GM12878 (cell line): ENCODE results near the gene PLXNC1. TPM values are rescaled to one million over a fixed set of nuclear protein-coding genes. Genes with fewer than 3 reads are reported as not detected.

Source experiments
- ATF7 ChIP-seq: fragments of 450-650 bp; IDR thresholded peaks from 2 replicates; pipeline ENCODE4 v1.6.1; 2016; ENCODE audit warnings: low read depth, mild to moderate bottlenecking
- EGR1 ChIP-seq, 2 experiments: IDR thresholded peaks; 1 replicate in 1 of 2; 2 replicates in 1 of 2; pipeline ENCODE4 v1.6.1; 2011 to 2012; ENCODE audit warnings: low read depth in 2 of 2, low read length in 2 of 2, borderline replicate concordance in 1 of 2, mild to moderate bottlenecking in 1 of 2, moderate library complexity in 1 of 2
- HCFC1 ChIP-seq: fragments of 150-350 bp; IDR thresholded peaks from 2 replicates; pipeline ENCODE4 v1.6.1; 2014; ENCODE audit warnings: low read length
- MTA2 ChIP-seq: fragments of 450-650 bp; IDR thresholded peaks from 2 replicates; pipeline ENCODE4 v1.6.1; 2016; ENCODE audit warnings: low read depth, mild to moderate bottlenecking, moderate library complexity
- NKRF ChIP-seq: fragments of 450-650 bp; conservative IDR thresholded peaks from 2 replicates; pipeline ENCODE4 v1.6.1; 2017; ENCODE audit warnings: mild to moderate bottlenecking, moderate library complexity
- PKNOX1 ChIP-seq: fragments of 450-650 bp; IDR thresholded peaks from 2 replicates; pipeline ENCODE4 v1.6.1; 2016; ENCODE audit warnings: mild to moderate bottlenecking
- RELB ChIP-seq: fragments of 450-650 bp; IDR thresholded peaks from 2 replicates; pipeline ENCODE4 v1.6.1; 2017; ENCODE audit warnings: low read depth, mild to moderate bottlenecking, moderate library complexity
- SKIL ChIP-seq: fragments of 450-650 bp; IDR thresholded peaks from 2 replicates; pipeline ENCODE4 v1.6.1; 2017; ENCODE audit warnings: mild to moderate bottlenecking, low read depth, inconsistent platforms; ENCODE audit not compliant: poor library complexity, severe bottlenecking
- TBL1XR1 ChIP-seq: IDR thresholded peaks from 2 replicates; pipeline ENCODE4 v1.6.1; 2012; ENCODE audit warnings: low read depth, low read length, improper control_type of control experiment
- ZNF24 ChIP-seq: fragments of 450-650 bp; IDR thresholded peaks from 2 replicates; pipeline ENCODE4 v1.6.1; 2017; ENCODE audit warnings: antibody characterized with exemption, mild to moderate bottlenecking
- ZNF592 ChIP-seq: fragments of 450-650 bp; IDR thresholded peaks from 2 replicates; pipeline ENCODE4 v1.6.1; 2017; ENCODE audit warnings: mild to moderate bottlenecking, moderate library complexity
- ZNF687 ChIP-seq: fragments of 450-650 bp; IDR thresholded peaks from 2 replicates; pipeline ENCODE4 v1.6.1; 2017; ENCODE audit warnings: mild to moderate bottlenecking, moderate library complexity
- polyA plus RNA-seq, 11 experiments: library from polyadenylated mRNA; depleted of rRNA in 4 of 11; unstranded in 6 of 11; stranded (reverse) in 5 of 11; fragments of >200 nt; fragmentation: Nextera tagmentation in 4 of 11; fragmentation: Illumina TruSeq in 1 of 11; extraction: Ambion mirVana in 4 of 11; extraction: Trizol in 1 of 11; gene quantifications; 1 replicate in 1 of 11; 2 replicates in 10 of 11; pipeline versions ENCODE4 v1.2.1 to v1.2.3, GENCODE V29; 2011 to 2016; ENCODE audit warnings: inconsistent platforms in 2 of 11, missing spikeins in 2 of 11, low read depth in 1 of 11
- total RNA-seq, 4 experiments: library from RNA; depleted of rRNA in 3 of 4; stranded (reverse); fragments of >200 nt in 3 of 4; fragmentation: Illumina TruSeq in 1 of 4; extraction: Trizol in 1 of 4; gene quantifications; 2 replicates each; pipeline versions ENCODE4 v1.2.1 to v1.2.3, GENCODE V29; 2013 to 2021

Gene PLXNC1
- total and polyA plus RNA-seq, 10 of the 15 experiments (the other 5 are each of a cell fraction or from before 2014, with no cell fraction given), result 5.2 to 41.2 (median 24.6) TPM

- peak; percentile 29 for TF ChIP-seq RELB
- peak; percentile 63; the same call in 1 of the 2 replicates for TF ChIP-seq ZNF592
- TF ChIP-seq TBL1XR1, result peak; percentile 26; the same call in 1 of the 2 replicates
- peak; percentile 56; the same call in 1 of the 2 replicates for TF ChIP-seq MTA2
- peak; percentile 6; the same call in 1 of the 2 replicates for TF ChIP-seq PKNOX1
- TF ChIP-seq EGR1 (IDR thresholded peaks at IDR 0.05; ENCODE audit: borderline replicate concordance in 1 of 2, low read depth in 2 of 2, low read length in 2 of 2), result peak in 1 of 2 experiments; percentile 93; a peak in 2 of 3 replicates
- peak; percentile 39; the same call in 1 of the 2 replicates for TF ChIP-seq HCFC1
- TF ChIP-seq ZNF24, result no peak
- peak; percentile 90 for TF ChIP-seq SKIL
- TF ChIP-seq NKRF, result no peak
- peak; percentile 99 for TF ChIP-seq ZNF687
- TF ChIP-seq ATF7, result peak; percentile 30; the same call in 1 of the 2 replicates
Observed at GRCh38 chr12:94262228-94263010, 114.0 kb downstream of the PLXNC1 start (continued).
